Caco-2 (cell line): ENCODE measurements around the gene DBF4B. TPM values are rescaled to one million over a fixed set of nuclear protein-coding genes. Genes with fewer than 3 reads are reported as not detected.

Source experiments
- BruUV-seq: library from RNA; stranded (reverse); fragments of 400-500 nt; replicated peaks from 2 replicates; lab custom pipeline; 2021; lab: Mats Ljungman, UMichigan
- CTCF ChIA-PET: fragments of 300-600 bp; sonication (Branson Sonifier 250); formaldehyde crosslinking; loops from one replicate; lab custom pipeline; 2022; ENCODE audit warnings: antibody characterized with exemption; lab: Charles Lee
- POLR2A ChIA-PET: fragments of 300-600 bp; sonication (Branson Sonifier 250); formaldehyde crosslinking; loops from one replicate; lab custom pipeline; 2022; ENCODE audit warnings: antibody characterized with exemption; lab: Charles Lee
- DNase-seq, 2 experiments: peaks; one replicate each; pipeline versions ENCODE4 v3.0.0 to v3.0.0-alpha.2; 2020 to 2022
- H3K27me3 ChIP-seq: replicated peaks from 2 replicates; pipeline ENCODE4 v1.6.0; 2011; ENCODE audit warnings: low read length; ENCODE audit not compliant: control insufficient read depth, insufficient read depth
- H3K36me3 ChIP-seq: 2 replicates; pipeline ENCODE4 v1.5.1; 2011; ENCODE audit warnings: low read length; ENCODE audit not compliant: control insufficient read depth, insufficient read depth
- H3K4me1 ChIP-seq: fragments of 250-450 bp; sonication (Bioruptor Pico); 2 replicates; pipeline ENCODE4 v1.5.1; 2020; ENCODE audit warnings: mild to moderate bottlenecking
- H3K4me3 ChIP-seq: 2 replicates; pipeline ENCODE4 v1.5.1; 2011; ENCODE audit warnings: low read depth, mild to moderate bottlenecking, control low read depth, low read length
- H3K9me3 ChIP-seq: fragments of 250-450 bp; sonication (Bioruptor Pico); 2 replicates; pipeline ENCODE4 v1.5.1; 2020; ENCODE audit warnings: mild to moderate bottlenecking, moderate library complexity
- H3K27ac Mint-ChIP-seq: one replicate; pipeline ENCODE4 v1.8.0; 2022; ENCODE audit warnings: mixed read lengths; ENCODE audit not compliant: unreplicated experiment
- H3K27me3 Mint-ChIP-seq: one replicate; pipeline ENCODE4 v1.8.0; 2022; ENCODE audit warnings: mixed read lengths; ENCODE audit not compliant: insufficient read depth, unreplicated experiment
- H3K36me3 Mint-ChIP-seq: one replicate; pipeline ENCODE4 v1.8.0; 2022; ENCODE audit warnings: mild to moderate bottlenecking, mixed read lengths; ENCODE audit not compliant: insufficient read depth, unreplicated experiment
- H3K4me1 Mint-ChIP-seq: one replicate; pipeline ENCODE4 v1.8.0; 2022; ENCODE audit warnings: low read depth, mixed read lengths; ENCODE audit not compliant: unreplicated experiment
- H3K4me3 Mint-ChIP-seq: one replicate; pipeline ENCODE4 v1.8.0; 2022; ENCODE audit warnings: mild to moderate bottlenecking, moderate library complexity, mixed read lengths; ENCODE audit not compliant: unreplicated experiment
- H3K9me3 Mint-ChIP-seq: one replicate; pipeline ENCODE4 v1.8.0; 2022; ENCODE audit warnings: mixed read lengths; ENCODE audit not compliant: unreplicated experiment
- intact Hi-C: fragments of 100-400 bp; cut with micrococcal nuclease; formaldehyde crosslinking; loops from one replicate; pipeline ENCODE4 v1.10.0; 2022; ENCODE audit not compliant: unreplicated experiment
- total RNA-seq: library from RNA; stranded (reverse); gene quantifications from 2 replicates; pipeline ENCODE4 v1.2.3, GENCODE V29; 2022
- TF ChIP-seq, protein P1 (sequence below), 2 experiments: fragments of 200-600 bp in 1 of 2; IDR thresholded peaks; 1 replicate in 1 of 2; 2 replicates in 1 of 2; pipeline versions ENCODE4 v1.5.1 to v1.8.0; 2011 to 2022; ENCODE audit warnings: antibody characterized with exemption in 1 of 2, control low read depth in 1 of 2, inconsistent platforms in 1 of 2, low read depth in 1 of 2, low read length in 1 of 2, mild to moderate bottlenecking in 1 of 2, moderate library complexity in 1 of 2; ENCODE audit not compliant: insufficient read depth in 1 of 2, severe bottlenecking in 1 of 2, unreplicated experiment in 1 of 2

Gene DBF4B
- total RNA-seq, 1 experiment from 2014 or later = 34.2 TPM

DNA sequence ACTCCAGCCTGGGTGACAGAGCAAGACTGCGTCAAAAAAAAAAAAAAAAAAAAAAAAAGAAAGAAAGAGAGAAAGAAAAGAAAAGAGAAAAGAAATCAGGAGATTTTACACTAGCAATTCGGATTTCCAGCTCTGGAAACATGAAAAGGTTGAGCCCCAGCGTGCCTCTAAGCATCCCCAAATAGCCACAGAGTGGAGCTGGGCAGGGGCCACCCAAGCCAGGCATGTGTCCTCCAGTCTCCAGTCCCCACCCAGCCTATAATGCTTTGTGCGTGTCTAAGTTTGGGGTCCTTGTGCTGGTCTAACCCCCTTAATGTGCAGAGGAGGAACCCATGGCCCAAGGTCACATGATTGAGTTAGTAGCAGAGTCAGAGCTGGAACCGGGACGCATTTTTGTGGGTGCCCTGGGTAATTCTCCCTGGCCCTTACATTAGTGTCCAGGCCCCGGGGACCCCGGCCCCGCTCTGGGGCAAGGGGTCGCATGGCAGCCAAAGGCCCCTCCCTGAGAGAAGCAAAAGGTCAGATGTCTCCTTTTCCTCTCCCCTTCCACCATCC, 70.3 kb downstream of the DBF4B start:
- Histone ChIP-seq H3K4me1 (peaks cover 18% of the 10 kb centered on the region; the same call in 1 of the 2 replicates), H3K27me3 (no peaks in the 10 kb centered on the region), H3K4me3 (peak overlapping the region; percentile 57; the same call in 1 of the 2 replicates), H3K9me3 (no peaks in the 10 kb centered on the region), H3K36me3 (no peaks in the 10 kb centered on the region)
- CTCF ChIA-PET = interaction anchor here (0.5 to 4.7 kb wide), 14 partner anchors 10 to 356 kb away, joined by 3 to 23 read pairs (median 4); partner anchors contain the start of genes ACBD4 and HIGD1B
- POLR2A ChIA-PET = no interaction called here
- Mint-ChIP-seq H3K36me3 (no peaks in the 10 kb centered on the region), H3K4me1 (no peaks in the 10 kb centered on the region), H3K27me3 (peaks cover 3% of the 10 kb centered on the region), H3K27ac (no peak overlapping the region), H3K4me3 (peak overlapping the region; percentile 82), H3K9me3 (no peaks in the 10 kb centered on the region)
- intact Hi-C loops = loop anchor here (1.0 to 10.0 kb wide), 2 partner anchors 87 to 356 kb away; partner anchors contain the start of genes ACBD4 and PLCD3
- DNase-seq = no peak
- BruUV-seq = no TSS peak
- TF ChIP-seq, protein P1, sequence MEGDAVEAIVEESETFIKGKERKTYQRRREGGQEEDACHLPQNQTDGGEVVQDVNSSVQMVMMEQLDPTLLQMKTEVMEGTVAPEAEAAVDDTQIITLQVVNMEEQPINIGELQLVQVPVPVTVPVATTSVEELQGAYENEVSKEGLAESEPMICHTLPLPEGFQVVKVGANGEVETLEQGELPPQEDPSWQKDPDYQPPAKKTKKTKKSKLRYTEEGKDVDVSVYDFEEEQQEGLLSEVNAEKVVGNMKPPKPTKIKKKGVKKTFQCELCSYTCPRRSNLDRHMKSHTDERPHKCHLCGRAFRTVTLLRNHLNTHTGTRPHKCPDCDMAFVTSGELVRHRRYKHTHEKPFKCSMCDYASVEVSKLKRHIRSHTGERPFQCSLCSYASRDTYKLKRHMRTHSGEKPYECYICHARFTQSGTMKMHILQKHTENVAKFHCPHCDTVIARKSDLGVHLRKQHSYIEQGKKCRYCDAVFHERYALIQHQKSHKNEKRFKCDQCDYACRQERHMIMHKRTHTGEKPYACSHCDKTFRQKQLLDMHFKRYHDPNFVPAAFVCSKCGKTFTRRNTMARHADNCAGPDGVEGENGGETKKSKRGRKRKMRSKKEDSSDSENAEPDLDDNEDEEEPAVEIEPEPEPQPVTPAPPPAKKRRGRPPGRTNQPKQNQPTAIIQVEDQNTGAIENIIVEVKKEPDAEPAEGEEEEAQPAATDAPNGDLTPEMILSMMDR (IDR thresholded peaks at IDR 0.05; ENCODE audit: insufficient read depth in 1 of 2, low read depth in 1 of 2, low read length in 1 of 2, severe bottlenecking in 1 of 2, unreplicated experiment in 1 of 2) = no peak

DNA sequence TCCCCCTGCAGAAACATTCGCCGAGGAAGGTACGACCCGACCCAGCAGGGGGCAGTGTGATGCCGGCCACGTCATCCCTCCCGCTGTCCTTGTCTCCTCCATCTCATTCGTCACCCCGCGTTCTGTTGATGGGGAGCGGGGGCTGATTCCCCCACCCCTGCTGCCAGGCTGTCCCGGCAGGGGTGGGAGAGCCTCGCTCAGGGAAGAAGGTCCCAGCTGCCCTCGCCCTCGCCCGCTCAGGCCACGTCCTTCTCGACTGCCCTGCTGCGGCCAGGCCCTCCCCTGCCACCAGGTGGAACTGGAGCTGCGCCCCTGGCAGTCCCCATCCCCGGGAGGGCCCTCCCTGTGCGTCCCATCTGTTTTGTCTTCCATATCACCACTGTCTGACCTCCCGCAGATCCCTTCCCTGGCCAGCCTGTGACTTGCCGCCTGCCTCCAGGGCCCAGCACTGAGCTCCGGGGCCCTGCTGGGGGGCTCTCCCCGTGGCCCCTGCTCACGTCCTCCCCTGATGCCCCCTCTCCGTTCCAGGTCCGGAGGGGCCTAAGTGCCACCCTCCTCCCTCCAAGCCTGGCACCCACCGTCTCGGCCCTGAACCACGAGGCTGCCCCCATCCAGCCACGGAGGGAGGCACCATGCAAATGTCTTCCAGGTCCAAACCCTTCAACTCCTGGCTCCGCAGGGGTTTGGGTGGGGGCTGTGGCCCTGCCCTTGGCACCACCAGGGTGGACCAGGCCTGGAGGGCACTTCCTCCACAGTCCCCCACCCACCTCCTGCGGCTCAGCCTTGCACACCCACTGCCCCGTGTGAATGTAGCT, 71.0 kb downstream of the DBF4B start:
- Histone ChIP-seq H3K4me1 (peaks cover 17% of the 10 kb centered on the region; the same call in 1 of the 2 replicates), H3K9me3 (no peaks in the 10 kb centered on the region), H3K4me3 (peak overlapping the region; percentile 57), H3K36me3 (no peaks in the 10 kb centered on the region), H3K27me3 (no peaks in the 10 kb centered on the region)
- ChIA-PET CTCF (interaction anchor here (0.5 to 4.7 kb wide), 16 partner anchors 9 to 710 kb away, joined by 3 to 23 read pairs (median 4); partner anchors contain the start of gene HIGD1B), POLR2A (no interaction called here)
- Mint-ChIP-seq H3K27me3 (peaks cover 3% of the 10 kb centered on the region), H3K4me1 (no peaks in the 10 kb centered on the region), H3K4me3 (peak overlapping the region; percentile 82), H3K27ac (no peak overlapping the region), H3K9me3 (no peaks in the 10 kb centered on the region), H3K36me3 (no peaks in the 10 kb centered on the region)
- BruUV-seq = no TSS peak
- TF ChIP-seq, protein P1 (IDR thresholded peaks at IDR 0.05; ENCODE audit: insufficient read depth in 1 of 2, low read depth in 1 of 2, low read length in 1 of 2, severe bottlenecking in 1 of 2, unreplicated experiment in 1 of 2) = peak; percentile 91 to 93
- peak; percentile 73 to 85 for DNase-seq
- intact Hi-C loops = loop anchor here (1.0 to 10.0 kb wide), 2 partner anchors 86 to 355 kb away; partner anchors contain the start of genes ACBD4 and PLCD3

DNA sequence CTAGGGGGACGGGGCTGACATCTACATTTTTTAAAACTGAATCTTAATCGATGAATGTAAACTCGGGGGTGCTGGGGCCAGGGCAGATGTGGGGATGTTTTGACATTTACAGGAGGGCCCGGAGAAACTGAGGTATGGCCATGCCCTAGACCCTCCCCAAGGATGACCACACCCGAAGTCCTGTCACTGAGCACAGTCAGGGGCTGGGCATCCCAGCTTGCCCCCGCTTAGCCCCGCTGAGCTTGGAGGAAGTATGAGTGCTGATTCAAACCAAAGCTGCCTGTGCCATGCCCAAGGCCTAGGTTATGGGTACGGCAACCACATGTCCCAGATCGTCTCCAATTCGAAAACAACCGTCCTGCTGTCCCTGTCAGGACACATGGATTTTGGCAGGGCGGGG, 71.7 kb downstream of the DBF4B start:
- Histone ChIP-seq H3K27me3 (no peaks in the 10 kb centered on the region), H3K9me3 (no peaks in the 10 kb centered on the region), H3K4me1 (peaks cover 14% of the 10 kb centered on the region; the same call in 1 of the 2 replicates), H3K4me3 (no peak overlapping the region), H3K36me3 (no peaks in the 10 kb centered on the region)
- no peak overlapping the region for H3K27ac Mint-ChIP-seq
- H3K36me3 Mint-ChIP-seq = no peaks in the 10 kb centered on the region
- H3K4me1 Mint-ChIP-seq = no peaks in the 10 kb centered on the region
- intact Hi-C loops = no loop called here
- no peak for DNase-seq
- no peaks in the 10 kb centered on the region for H3K9me3 Mint-ChIP-seq
- TF ChIP-seq, protein P1 (IDR thresholded peaks at IDR 0.05; ENCODE audit: insufficient read depth in 1 of 2, low read depth in 1 of 2, low read length in 1 of 2, severe bottlenecking in 1 of 2, unreplicated experiment in 1 of 2) = no peak
- H3K27me3 Mint-ChIP-seq = peaks cover 3% of the 10 kb centered on the region
- no TSS peak for BruUV-seq
- POLR2A ChIA-PET = no interaction called here
- H3K4me3 Mint-ChIP-seq = no peak overlapping the region
- CTCF ChIA-PET = interaction anchor here (1.1 to 4.7 kb wide), 7 partner anchors 51 to 319 kb away, joined by 3 to 23 read pairs (median 7); no protein-coding TSS in a partner anchor
